K562 (cell line): ENCODE results near the gene PAF1. TPM values are rescaled to one million over a fixed set of nuclear protein-coding genes. Genes with fewer than 3 reads are reported as not detected.

Source experiments
- ATAC-seq: fragments of 200-7000 bp; cut with Tn5 transposase; 3 replicates; pipeline ENCODE4 v1.9.1; 2020; ENCODE audit warnings: moderate library complexity
- BruUV-seq: library from RNA; stranded (reverse); fragments of 400-500 nt; replicated peaks from 2 replicates; lab custom pipeline; 2021; lab: Mats Ljungman, UMichigan
- CTCF ChIA-PET: fragments of 300-600 bp; formaldehyde crosslinking; extraction: SDS; loops from one replicate; lab custom pipeline; 2021; ENCODE audit warnings: low intra/inter-chr PET ratio; lab: Yijun Ruan, JAX
- POLR2A ChIA-PET: fragments of 300-600, 350-650 bp; sonication (Branson Sonifier 250); formaldehyde crosslinking; extraction: SDS; loops from one replicate; lab custom pipeline; 2021; ENCODE audit warnings: antibody characterized with exemption, inconsistent platforms; lab: Yijun Ruan, JAX
- DNase-seq, 4 experiments: peaks; one replicate each; pipeline versions ENCODE4 v3.0.0 to v3.0.0-alpha.2; 2011 to 2018; ENCODE audit warnings: low spot score in 3 of 4, mixed read lengths in 3 of 4; ENCODE audit errors: extremely low read depth in 1 of 4
- FAIRE-seq: peaks from 2 replicates; lab custom pipeline; 2011; peaks lifted over from hg19 to GRCh38; lab: Jason Lieb, UNC
- H2AFZ ChIP-seq: 2 replicates; pipeline ENCODE4 v1.6.0; 2011; ENCODE audit warnings: low read depth, low read length, control low read depth, inconsistent platforms
- H3K27ac ChIP-seq: fragments of 200-600 bp; 3 replicates; pipeline ENCODE4 v1.8.0; 2011; ENCODE audit warnings: low read depth, mild to moderate bottlenecking, control low read depth, inconsistent platforms, low read length, moderate library complexity, mixed read lengths; ENCODE audit errors: extremely low read depth
- H3K27me3 ChIP-seq, 2 experiments: fragments of 300-600 bp in 1 of 2; 2 replicates in 1 of 2; 3 replicates in 1 of 2; pipeline versions ENCODE4 v1.6.0 to v1.8.0; 2011; ENCODE audit warnings: inconsistent platforms in 2 of 2, low read length in 2 of 2, mild to moderate bottlenecking in 1 of 2, mixed read lengths in 1 of 2, moderate library complexity in 1 of 2; ENCODE audit not compliant: control insufficient read depth in 2 of 2, insufficient read depth in 2 of 2
- H3K36me3 ChIP-seq: fragments of 300-600 bp; 3 replicates; pipeline ENCODE4 v1.8.0; 2011; ENCODE audit warnings: mild to moderate bottlenecking, low read length, inconsistent platforms; ENCODE audit not compliant: control insufficient read depth, insufficient read depth
- H3K4me1 ChIP-seq, 2 experiments: fragments of 200-600 bp in 1 of 2; replicated peaks in 1 of 2; 2 replicates in 1 of 2; 3 replicates in 1 of 2; pipeline versions ENCODE4 v1.5.1 to v1.8.0; 2011; ENCODE audit warnings: inconsistent platforms in 2 of 2, low read length in 2 of 2, mild to moderate bottlenecking in 1 of 2, mixed read lengths in 1 of 2, moderate library complexity in 1 of 2; ENCODE audit not compliant: control insufficient read depth in 2 of 2, insufficient read depth in 2 of 2
- H3K4me2 ChIP-seq: 2 replicates; pipeline ENCODE4 v1.6.1; 2011; ENCODE audit warnings: low read length, control low read depth, inconsistent platforms, mixed read lengths; ENCODE audit not compliant: insufficient read depth
- H3K4me3 ChIP-seq: fragments of 200-600 bp; sonication (generic), shearing (Covaris generic); 2 replicates; pipeline ENCODE4 v1.5.1; 2016; ENCODE audit warnings: control low read depth, inconsistent platforms
- H3K79me2 ChIP-seq: fragments of 200-600 bp; 3 replicates; pipeline ENCODE4 v1.8.0; 2011; ENCODE audit warnings: low read length, inconsistent platforms; ENCODE audit not compliant: control insufficient read depth, insufficient read depth
- H3K9ac ChIP-seq, 2 experiments: 2 replicates each; pipeline versions ENCODE4 v1.6.0 to v1.6.1; 2011; ENCODE audit warnings: low read depth in 2 of 2, low read length in 2 of 2, control low read depth in 1 of 2, inconsistent platforms in 1 of 2, mild to moderate bottlenecking in 1 of 2, mixed read lengths in 1 of 2; ENCODE audit not compliant: insufficient read depth in 1 of 2
- H3K9me1 ChIP-seq: one replicate; pipeline ENCODE4 v1.6.0; 2011; ENCODE audit warnings: inconsistent platforms, mild to moderate bottlenecking, low read length, moderate library complexity; ENCODE audit not compliant: control insufficient read depth, insufficient read depth
- H3K9me3 ChIP-seq: replicated peaks from 2 replicates; pipeline ENCODE4 v1.5.1; 2011; ENCODE audit warnings: low read depth, low read length, inconsistent platforms; ENCODE audit not compliant: control insufficient read depth, insufficient read depth
- H4K20me1 ChIP-seq: replicated peaks from 2 replicates; pipeline ENCODE4 v1.6.1; 2011; ENCODE audit warnings: low read length, inconsistent platforms, mixed read lengths; ENCODE audit not compliant: control insufficient read depth, insufficient read depth
- CEBPG ChIP-seq, 3 experiments: fragments of 200-800 bp in 1 of 3; sonication (Bioruptor generic) in 1 of 3; sonication (generic) in 1 of 3; formaldehyde crosslinking in 1 of 3; IDR thresholded peaks in 2 of 3; conservative IDR thresholded peaks in 1 of 3; 2 replicates each; pipeline versions ENCODE4 v1.6.1 to v1.8.0; 2016 to 2022; ENCODE audit warnings: missing compliant biosample characterization in 2 of 3, missing genetic modification characterization in 2 of 3, mild to moderate bottlenecking in 1 of 3, missing genetic modification reagents in 1 of 3
- ETV1 ChIP-seq: fragments of 450-650 bp; conservative IDR thresholded peaks from 2 replicates; pipeline ENCODE4 v1.6.1; 2016; ENCODE audit warnings: missing genetic modification characterization, control low read depth, low read depth, missing compliant biosample characterization
- HDAC1 ChIP-seq, 2 experiments: fragments of 450-650 bp; IDR thresholded peaks; 2 replicates each; pipeline ENCODE4 v1.6.1; 2016 to 2017; ENCODE audit warnings: inconsistent platforms in 1 of 2, mild to moderate bottlenecking in 1 of 2, moderate library complexity in 1 of 2
- KDM1A ChIP-seq, 2 experiments: fragments of 450-650 bp; IDR thresholded peaks; 2 replicates each; pipeline ENCODE4 v1.6.1; 2016; ENCODE audit warnings: mild to moderate bottlenecking in 2 of 2
- SMARCA5 ChIP-seq: fragments of 450-650 bp; IDR thresholded peaks from 2 replicates; pipeline ENCODE4 v1.6.1; 2016
- UBTF ChIP-seq, 2 experiments: IDR thresholded peaks; 2 replicates each; pipeline ENCODE4 v1.6.1; 2012; ENCODE audit warnings: improper control_type of control experiment in 2 of 2, low read depth in 2 of 2, low read length in 2 of 2, borderline replicate concordance in 1 of 2
- ZBTB7A ChIP-seq: IDR thresholded peaks from 2 replicates; pipeline ENCODE4 v1.6.1; 2011; ENCODE audit warnings: low read depth, mild to moderate bottlenecking, low read length, moderate library complexity, borderline replicate concordance; ENCODE audit not compliant: control insufficient read depth
- WGBS: fragments of 100-300 bp; shearing (Covaris generic); methylation state at CpG from one replicate; pipeline ENCODE4 v1.1.6; 2016; ENCODE audit warnings: low coverage, mixed read lengths; ENCODE audit not compliant: insufficient coverage; ENCODE audit errors: missing lambda C conversion rate; 5-methylcytosine and 5-hydroxymethylcytosine counted together
- in situ Hi-C: fragments of 300-500 bp; cut with MboI; formaldehyde crosslinking; loops from 4 replicates; pipeline ENCODE4 v1.15.0; 2018; ENCODE audit warnings: inconsistent platforms, mixed read lengths
- intact Hi-C: fragments of 100-400 bp; cut with micrococcal nuclease; formaldehyde crosslinking; loops from 2 replicates; pipeline ENCODE4 v1.14.2; 2022
- polyA plus RNA-seq, 8 experiments: library from polyadenylated mRNA; depleted of rRNA in 4 of 8; stranded (reverse) in 5 of 8; unstranded in 3 of 8; fragments of >200 nt; fragmentation: Nextera tagmentation in 2 of 8; fragmentation: Illumina TruSeq in 1 of 8; extraction: Ambion mirVana in 2 of 8; extraction: Trizol in 1 of 8; gene quantifications; 2 replicates each; pipeline versions ENCODE4 v1.2.1 to v1.2.3, GENCODE V29; 2011 to 2014; ENCODE audit warnings: inconsistent platforms in 1 of 8, missing spikeins in 1 of 8
- total RNA-seq, 7 experiments: library from RNA; depleted of rRNA in 6 of 7; stranded (reverse); fragments of >200 nt in 6 of 7; fragmentation: Illumina TruSeq in 2 of 7; extraction: Trizol in 2 of 7; gene quantifications; 2 replicates each; pipeline versions ENCODE4 v1.2.1 to v1.2.3, GENCODE V29; 2011 to 2021; ENCODE audit warnings: low replicate concordance in 1 of 7
- TF ChIP-seq, protein P1 (sequence below): sonication (generic); formaldehyde crosslinking; IDR thresholded peaks from 2 replicates; pipeline ENCODE4 v1.8.0; 2022; ENCODE audit warnings: mild to moderate bottlenecking, missing genetic modification reagents
- TF ChIP-seq, protein P2 (sequence below): sonication (generic); formaldehyde crosslinking; IDR thresholded peaks from 2 replicates; pipeline ENCODE4 v1.4.0; 2020; ENCODE audit warnings: mild to moderate bottlenecking, missing genetic modification reagents

PAF1 gene
- total and polyA plus RNA-seq, 9 of the 15 experiments (the other 6 are each of a cell fraction or from before 2014, with no cell fraction given) = 1.5 to 45.0 (median 33.8) TPM

GRCh38 chr19:39413911-39414608 lies 23.2 kb upstream of the PAF1 start:
- Histone ChIP-seq H3K4me3 (peak overlapping the region; percentile 71), H2AFZ (peak overlapping the region; percentile 38; the same call in 1 of the 2 replicates), H3K9me1 (no peaks in the 10 kb centered on the region), H3K27ac (peak overlapping the region; percentile 15; the same call in 2 of the 3 replicates), H3K4me1 (peaks cover 25 to 67% of the 10 kb centered on the region in 2 experiments), H3K4me2 (peak overlapping the region; percentile 65), H4K20me1 (no peaks in the 10 kb centered on the region), H3K36me3 (peaks cover 21% of the 10 kb centered on the region; the same call in 2 of the 3 replicates), H3K27me3 (no peaks in the 10 kb centered on the region), H3K79me2 (peaks cover 38% of the 10 kb centered on the region), H3K9ac (peak overlapping the region; percentile 55 to 97; a peak in 3 of 4 replicates), H3K9me3 (no peaks in the 10 kb centered on the region)
- DNase-seq (peak; percentile 43 to 52 (median 49)), FAIRE-seq (peak; percentile 73), ATAC-seq (0 out of 3 replicates have a peak, but pooled peaks have one; percentile 10)
- POLR2A ChIA-PET = interaction anchor here (0.6 to 1.7 kb wide), 9 partner anchors 9 to 560 kb away, joined by 3 to 15 read pairs (median 5); partner anchors contain the start of genes RPS16 and SAMD4B
- CTCF ChIA-PET = interaction anchor here (0.6 kb wide), 1 partner anchor 17 kb away, joined by 3 read pairs; no protein-coding TSS in a partner anchor
- intact Hi-C loops = loop anchor here (5.0 kb wide), 2 partner anchors 187 to 292 kb away; no protein-coding TSS in a partner anchor
- WGBS = 55% methylated on average over 18 of the region's 18 CpGs
- in situ Hi-C loops = no loop called here
- BruUV-seq = TSS peak; percentile 0
- TF ChIP-seq KDM1A (IDR thresholded peaks at IDR 0.05) (peak; percentile 40 to 64; a peak in 3 of 4 replicates), UBTF (IDR thresholded peaks at IDR 0.05; ENCODE audit: borderline replicate concordance in 1 of 2, low read depth in 2 of 2, low read length in 2 of 2) (0 out of 4 replicates have a peak, but pooled peaks of 1 of the 2 experiments have one; percentile 17), ETV1 (tag) (no peak), HDAC1 (IDR thresholded peaks at IDR 0.05) (0 out of 4 replicates have a peak, but pooled peaks of 1 of the 2 experiments have one; percentile 37), CEBPG (CRISPR knock-in tag; IDR thresholded peaks at IDR 0.05) (0 out of 2 replicates have a peak, but pooled peaks have one; percentile 53), CEBPG (tag; conservative IDR thresholded peaks at IDR 0.05 in 1 of 2, IDR thresholded peaks at IDR 0.05 in 1 of 2) (0 out of 4 replicates have a peak, but pooled peaks of 1 of the 2 experiments have one; percentile 43), SMARCA5 (peak; percentile 79; the same call in 1 of the 2 replicates), ZBTB7A (0 out of 2 replicates have a peak, but pooled peaks have one; percentile 50)
- TF ChIP-seq, protein P1, sequence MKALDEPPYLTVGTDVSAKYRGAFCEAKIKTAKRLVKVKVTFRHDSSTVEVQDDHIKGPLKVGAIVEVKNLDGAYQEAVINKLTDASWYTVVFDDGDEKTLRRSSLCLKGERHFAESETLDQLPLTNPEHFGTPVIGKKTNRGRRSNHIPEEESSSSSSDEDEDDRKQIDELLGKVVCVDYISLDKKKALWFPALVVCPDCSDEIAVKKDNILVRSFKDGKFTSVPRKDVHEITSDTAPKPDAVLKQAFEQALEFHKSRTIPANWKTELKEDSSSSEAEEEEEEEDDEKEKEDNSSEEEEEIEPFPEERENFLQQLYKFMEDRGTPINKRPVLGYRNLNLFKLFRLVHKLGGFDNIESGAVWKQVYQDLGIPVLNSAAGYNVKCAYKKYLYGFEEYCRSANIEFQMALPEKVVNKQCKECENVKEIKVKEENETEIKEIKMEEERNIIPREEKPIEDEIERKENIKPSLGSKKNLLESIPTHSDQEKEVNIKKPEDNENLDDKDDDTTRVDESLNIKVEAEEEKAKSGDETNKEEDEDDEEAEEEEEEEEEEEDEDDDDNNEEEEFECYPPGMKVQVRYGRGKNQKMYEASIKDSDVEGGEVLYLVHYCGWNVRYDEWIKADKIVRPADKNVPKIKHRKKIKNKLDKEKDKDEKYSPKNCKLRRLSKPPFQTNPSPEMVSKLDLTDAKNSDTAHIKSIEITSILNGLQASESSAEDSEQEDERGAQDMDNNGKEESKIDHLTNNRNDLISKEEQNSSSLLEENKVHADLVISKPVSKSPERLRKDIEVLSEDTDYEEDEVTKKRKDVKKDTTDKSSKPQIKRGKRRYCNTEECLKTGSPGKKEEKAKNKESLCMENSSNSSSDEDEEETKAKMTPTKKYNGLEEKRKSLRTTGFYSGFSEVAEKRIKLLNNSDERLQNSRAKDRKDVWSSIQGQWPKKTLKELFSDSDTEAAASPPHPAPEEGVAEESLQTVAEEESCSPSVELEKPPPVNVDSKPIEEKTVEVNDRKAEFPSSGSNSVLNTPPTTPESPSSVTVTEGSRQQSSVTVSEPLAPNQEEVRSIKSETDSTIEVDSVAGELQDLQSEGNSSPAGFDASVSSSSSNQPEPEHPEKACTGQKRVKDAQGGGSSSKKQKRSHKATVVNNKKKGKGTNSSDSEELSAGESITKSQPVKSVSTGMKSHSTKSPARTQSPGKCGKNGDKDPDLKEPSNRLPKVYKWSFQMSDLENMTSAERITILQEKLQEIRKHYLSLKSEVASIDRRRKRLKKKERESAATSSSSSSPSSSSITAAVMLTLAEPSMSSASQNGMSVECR = 0 out of 2 replicates have a peak, but pooled peaks have one; percentile 36
- TF ChIP-seq, protein P2, sequence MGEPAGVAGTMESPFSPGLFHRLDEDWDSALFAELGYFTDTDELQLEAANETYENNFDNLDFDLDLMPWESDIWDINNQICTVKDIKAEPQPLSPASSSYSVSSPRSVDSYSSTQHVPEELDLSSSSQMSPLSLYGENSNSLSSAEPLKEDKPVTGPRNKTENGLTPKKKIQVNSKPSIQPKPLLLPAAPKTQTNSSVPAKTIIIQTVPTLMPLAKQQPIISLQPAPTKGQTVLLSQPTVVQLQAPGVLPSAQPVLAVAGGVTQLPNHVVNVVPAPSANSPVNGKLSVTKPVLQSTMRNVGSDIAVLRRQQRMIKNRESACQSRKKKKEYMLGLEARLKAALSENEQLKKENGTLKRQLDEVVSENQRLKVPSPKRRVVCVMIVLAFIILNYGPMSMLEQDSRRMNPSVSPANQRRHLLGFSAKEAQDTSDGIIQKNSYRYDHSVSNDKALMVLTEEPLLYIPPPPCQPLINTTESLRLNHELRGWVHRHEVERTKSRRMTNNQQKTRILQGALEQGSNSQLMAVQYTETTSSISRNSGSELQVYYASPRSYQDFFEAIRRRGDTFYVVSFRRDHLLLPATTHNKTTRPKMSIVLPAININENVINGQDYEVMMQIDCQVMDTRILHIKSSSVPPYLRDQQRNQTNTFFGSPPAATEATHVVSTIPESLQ (CRISPR knock-in tag) = 0 out of 2 replicates have a peak, but pooled peaks have one; percentile 41
